MCF 10A (cell line): ENCODE measurements around the gene OSBP2. TPM values are rescaled to one million over a fixed set of nuclear protein-coding genes. Genes with fewer than 3 reads are reported as not detected.

ENCODE experiments used
- BruUV-seq: library from RNA; stranded (reverse); fragments of 400-500 nt; replicated peaks from 2 replicates; lab custom pipeline; 2021; lab: Mats Ljungman, UMichigan
- CTCF ChIA-PET: fragments of 300-600 bp; sonication (Branson Sonifier 250); formaldehyde crosslinking; extraction: SDS; loops from one replicate; lab custom pipeline; 2021; ENCODE audit warnings: antibody characterized with exemption, inconsistent platforms; lab: Yijun Ruan, JAX
- POLR2A ChIA-PET: fragments of 300-600, 350-650 bp; sonication (Branson Sonifier 250); formaldehyde crosslinking; extraction: SDS; loops from one replicate; lab custom pipeline; 2020; ENCODE audit warnings: antibody characterized with exemption, inconsistent platforms; lab: Yijun Ruan, JAX
- DNase-seq: peaks from one replicate; pipeline ENCODE4 v3.0.0-alpha.2; 2018; ENCODE audit not compliant: unreplicated experiment
- H3K27ac Mint-ChIP-seq: one replicate; pipeline ENCODE4 v1.8.0; 2022; ENCODE audit warnings: mild to moderate bottlenecking, low read depth, mixed read lengths; ENCODE audit not compliant: unreplicated experiment
- H3K27me3 Mint-ChIP-seq: one replicate; pipeline ENCODE4 v1.8.0; 2022; ENCODE audit warnings: mixed read lengths; ENCODE audit not compliant: insufficient read depth, unreplicated experiment
- H3K36me3 Mint-ChIP-seq: one replicate; pipeline ENCODE4 v1.8.0; 2022; ENCODE audit warnings: mild to moderate bottlenecking, moderate library complexity, mixed read lengths; ENCODE audit not compliant: insufficient read depth, unreplicated experiment
- H3K4me1 Mint-ChIP-seq: one replicate; pipeline ENCODE4 v1.8.0; 2022; ENCODE audit warnings: mixed read lengths; ENCODE audit not compliant: insufficient read depth, unreplicated experiment
- H3K4me3 Mint-ChIP-seq: one replicate; pipeline ENCODE4 v1.8.0; 2022; ENCODE audit warnings: mild to moderate bottlenecking, moderate library complexity, mixed read lengths; ENCODE audit not compliant: unreplicated experiment
- H3K9me3 Mint-ChIP-seq: one replicate; pipeline ENCODE4 v1.8.0; 2022; ENCODE audit warnings: mixed read lengths; ENCODE audit not compliant: unreplicated experiment
- CTCF ChIP-seq: fragments of 200-600 bp; IDR thresholded peaks from one replicate; pipeline ENCODE4 v1.8.0; 2022; ENCODE audit warnings: antibody characterized with exemption, mild to moderate bottlenecking; ENCODE audit not compliant: unreplicated experiment
- intact Hi-C: fragments of 100-400 bp; cut with micrococcal nuclease; formaldehyde crosslinking; loops from 2 replicates; pipeline ENCODE4 v1.14.1; 2022
- total RNA-seq: library from RNA; stranded (reverse); gene quantifications from 2 replicates; pipeline ENCODE4 v1.2.3, GENCODE V29; 2022

The OSBP2 gene
- total RNA-seq, 1 experiment from 2014 or later, result 276 TPM

- intact Hi-C loops, result no loop called here
- BruUV-seq, result no TSS peak
- no peaks in the 10 kb centered on the region for H3K27me3 Mint-ChIP-seq
- H3K4me3 Mint-ChIP-seq, result no peak overlapping the region
- no peak for TF ChIP-seq CTCF
- H3K4me1 Mint-ChIP-seq, result peaks cover 3% of the 10 kb centered on the region
- H3K9me3 Mint-ChIP-seq, result no peaks in the 10 kb centered on the region
- no peak for DNase-seq
- no peak overlapping the region for H3K27ac Mint-ChIP-seq
- H3K36me3 Mint-ChIP-seq, result no peaks in the 10 kb centered on the region
- POLR2A ChIA-PET, result interaction anchor here (0.5 kb wide), 1 partner anchor 113 kb away, joined by 3 read pairs; no protein-coding TSS in a partner anchor
- CTCF ChIA-PET, result interaction anchor here (0.5 to 1.1 kb wide), 2 partner anchors 114 to 165 kb away, joined by 3 read pairs; no protein-coding TSS in a partner anchor
These were observed 52.8 kb downstream of the OSBP2 start for GRCh38 chr22:30747493-30747892.

GRCh38 chr22:30749272-30749671 is 54.6 kb downstream of the OSBP2 start:
- POLR2A ChIA-PET, result no interaction called here
- Mint-ChIP-seq H3K27ac (no peak overlapping the region), H3K4me3 (no peak overlapping the region), H3K9me3 (no peaks in the 10 kb centered on the region), H3K36me3 (no peaks in the 10 kb centered on the region), H3K4me1 (no peaks in the 10 kb centered on the region), H3K27me3 (no peaks in the 10 kb centered on the region)
- intact Hi-C loops, result no loop called here
- CTCF ChIA-PET, result no interaction called here
- TF ChIP-seq CTCF, result no peak
- BruUV-seq, result no TSS peak
- no peak for DNase-seq

- no peaks in the 10 kb centered on the region for H3K27me3 Mint-ChIP-seq
- ChIA-PET CTCF (no interaction called here), POLR2A (no interaction called here)
- H3K9me3 Mint-ChIP-seq, result no peaks in the 10 kb centered on the region
- no peak overlapping the region for H3K27ac Mint-ChIP-seq
- DNase-seq, result no peak
- H3K36me3 Mint-ChIP-seq, result no peaks in the 10 kb centered on the region
- no peak for TF ChIP-seq CTCF
- H3K4me1 Mint-ChIP-seq, result no peaks in the 10 kb centered on the region
- no peak overlapping the region for H3K4me3 Mint-ChIP-seq
- no TSS peak for BruUV-seq
- intact Hi-C loops, result no loop called here
These were observed 55.2 kb downstream of the OSBP2 start for GRCh38 chr22:30749849-30750248.

- Mint-ChIP-seq H3K27me3 (no peaks in the 10 kb centered on the region), H3K4me3 (no peak overlapping the region), H3K9me3 (no peaks in the 10 kb centered on the region), H3K27ac (no peak overlapping the region), H3K4me1 (peaks cover 5% of the 10 kb centered on the region), H3K36me3 (peaks cover 6% of the 10 kb centered on the region)
- TF ChIP-seq CTCF, result no peak
- ChIA-PET POLR2A (interaction anchor here (1.0 kb wide), 1 partner anchor 13 kb away, joined by 3 read pairs; no protein-coding TSS in a partner anchor), CTCF (interaction anchor here (8.3 kb wide), 1 partner anchor 116 kb away, joined by 191 read pairs; the partner anchor contains the start of gene SLC35E4)
- no peak for DNase-seq
- no TSS peak for BruUV-seq
- intact Hi-C loops, result no loop called here
These were observed 56.9 kb downstream of the OSBP2 start for GRCh38 chr22:30751529-30751928.
